ENCODE measurements around the gene EI24.
"Not testable (repeated sequence)": the region's sequence is repeated elsewhere in the genome, so short reads cannot be mapped to it uniquely, and the experiment has no call there.

EI24 gene

DNA sequence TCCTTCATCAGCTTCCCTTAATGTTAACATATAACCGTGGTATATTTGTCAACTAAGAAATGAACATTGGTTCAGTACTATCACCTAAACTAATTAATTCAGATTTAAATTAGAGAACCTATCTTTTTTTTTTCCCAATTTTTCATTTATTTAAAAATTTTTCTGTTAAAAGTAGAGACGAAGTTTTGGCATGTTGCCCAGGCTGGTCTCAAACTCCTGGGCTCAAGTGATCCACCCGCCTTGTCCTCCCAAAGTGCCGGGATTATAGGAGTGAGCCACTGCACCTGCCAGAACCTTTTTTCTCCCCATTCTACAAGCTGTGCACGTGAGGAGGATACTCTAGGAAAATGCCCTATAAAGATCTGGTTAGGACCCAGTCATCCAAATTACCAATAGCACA lies 3.6 kb downstream of the EI24 start:
- in situ Hi-C loops (cut with HindIII; ENCODE audit: low sequenced_read_pairs), result no loop called here
- TF ChIP-seq, protein P1, sequence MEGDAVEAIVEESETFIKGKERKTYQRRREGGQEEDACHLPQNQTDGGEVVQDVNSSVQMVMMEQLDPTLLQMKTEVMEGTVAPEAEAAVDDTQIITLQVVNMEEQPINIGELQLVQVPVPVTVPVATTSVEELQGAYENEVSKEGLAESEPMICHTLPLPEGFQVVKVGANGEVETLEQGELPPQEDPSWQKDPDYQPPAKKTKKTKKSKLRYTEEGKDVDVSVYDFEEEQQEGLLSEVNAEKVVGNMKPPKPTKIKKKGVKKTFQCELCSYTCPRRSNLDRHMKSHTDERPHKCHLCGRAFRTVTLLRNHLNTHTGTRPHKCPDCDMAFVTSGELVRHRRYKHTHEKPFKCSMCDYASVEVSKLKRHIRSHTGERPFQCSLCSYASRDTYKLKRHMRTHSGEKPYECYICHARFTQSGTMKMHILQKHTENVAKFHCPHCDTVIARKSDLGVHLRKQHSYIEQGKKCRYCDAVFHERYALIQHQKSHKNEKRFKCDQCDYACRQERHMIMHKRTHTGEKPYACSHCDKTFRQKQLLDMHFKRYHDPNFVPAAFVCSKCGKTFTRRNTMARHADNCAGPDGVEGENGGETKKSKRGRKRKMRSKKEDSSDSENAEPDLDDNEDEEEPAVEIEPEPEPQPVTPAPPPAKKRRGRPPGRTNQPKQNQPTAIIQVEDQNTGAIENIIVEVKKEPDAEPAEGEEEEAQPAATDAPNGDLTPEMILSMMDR (IDR thresholded peaks at IDR 0.05; ENCODE audit: low read depth, low read length), result no peak
- H3K4me3 ChIP-seq (ENCODE audit: low read depth, low read length), result no peak overlapping the region
- DNase-seq (ENCODE audit: low read depth, low spot score), result no peak

DNA sequence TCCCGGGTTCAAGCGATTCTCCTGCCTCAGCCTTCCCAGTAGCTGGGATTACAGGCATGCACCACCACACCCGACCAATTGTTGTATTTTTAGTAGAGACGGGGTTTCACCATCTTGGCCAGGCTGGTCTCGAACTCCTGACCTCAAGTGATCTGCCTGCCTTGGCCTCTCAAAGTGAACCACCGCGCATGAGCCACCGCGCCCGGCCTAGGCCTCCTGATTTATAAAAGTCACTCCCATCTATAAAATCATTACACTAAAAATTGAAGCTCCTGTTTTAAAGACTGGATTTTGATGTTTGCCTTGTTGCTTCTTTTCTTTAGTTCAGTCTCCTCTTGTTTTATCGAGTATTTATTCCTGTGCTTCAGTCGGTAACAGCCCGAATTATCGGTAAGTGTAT lies 7.9 kb downstream of the EI24 start:
- DNase-seq (ENCODE audit: low read depth, low spot score); in situ Hi-C loops (cut with HindIII; ENCODE audit: low sequenced_read_pairs); H3K4me3 ChIP-seq (ENCODE audit: low read depth, low read length): not testable (repeated sequence)

DNA sequence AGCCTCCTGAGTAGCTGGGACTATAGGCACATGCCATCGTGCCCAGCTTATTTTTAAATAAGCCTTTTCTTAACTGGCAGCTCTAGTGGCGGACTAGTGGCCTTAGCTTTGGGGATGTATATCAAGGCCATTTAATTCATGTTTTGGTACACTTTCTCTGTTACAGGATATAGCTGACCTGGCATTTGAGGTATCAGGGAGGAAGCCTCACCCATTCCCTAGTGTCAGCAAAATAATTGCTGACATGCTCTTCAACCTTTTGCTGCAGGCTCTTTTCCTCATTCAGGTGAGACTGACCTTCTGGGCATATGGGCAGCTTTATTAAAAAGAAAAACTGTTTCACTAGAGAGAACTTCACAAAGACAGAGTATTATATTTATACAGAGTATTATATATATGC lies 9.5 kb downstream of the EI24 start:
- in situ Hi-C loops (cut with HindIII; ENCODE audit: low sequenced_read_pairs), result no loop called here
- no peak overlapping the region for H3K4me3 ChIP-seq (ENCODE audit: low read depth, low read length)
- DNase-seq (ENCODE audit: low read depth, low spot score), result no peak
- TF ChIP-seq, protein P1 (IDR thresholded peaks at IDR 0.05; ENCODE audit: low read depth, low read length), result no peak

DNA sequence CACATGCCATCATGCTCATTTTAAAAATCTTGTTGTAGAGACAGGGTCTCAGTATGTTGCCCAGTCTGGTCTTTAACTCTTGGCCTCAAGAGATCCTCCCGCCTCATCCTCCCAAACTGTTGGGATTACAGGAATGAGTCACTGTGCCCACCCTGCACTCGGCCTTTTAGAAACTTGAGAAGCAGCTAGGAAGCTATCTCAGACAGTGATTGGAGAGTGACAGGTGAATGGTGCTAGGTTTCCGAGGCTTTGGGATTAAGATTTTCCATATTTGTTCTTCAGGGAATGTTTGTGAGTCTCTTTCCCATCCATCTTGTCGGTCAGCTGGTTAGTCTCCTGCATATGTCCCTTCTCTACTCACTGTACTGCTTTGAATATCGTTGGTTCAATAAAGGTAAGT lies 10.5 kb downstream of the EI24 start:
- in situ Hi-C loops (cut with HindIII; ENCODE audit: low sequenced_read_pairs), result no loop called here
- DNase-seq (ENCODE audit: low read depth, low spot score), result no peak
- H3K4me3 ChIP-seq (ENCODE audit: low read depth, low read length), result no peak overlapping the region
- TF ChIP-seq, protein P1 (IDR thresholded peaks at IDR 0.05; ENCODE audit: low read depth, low read length), result no peak

DNA sequence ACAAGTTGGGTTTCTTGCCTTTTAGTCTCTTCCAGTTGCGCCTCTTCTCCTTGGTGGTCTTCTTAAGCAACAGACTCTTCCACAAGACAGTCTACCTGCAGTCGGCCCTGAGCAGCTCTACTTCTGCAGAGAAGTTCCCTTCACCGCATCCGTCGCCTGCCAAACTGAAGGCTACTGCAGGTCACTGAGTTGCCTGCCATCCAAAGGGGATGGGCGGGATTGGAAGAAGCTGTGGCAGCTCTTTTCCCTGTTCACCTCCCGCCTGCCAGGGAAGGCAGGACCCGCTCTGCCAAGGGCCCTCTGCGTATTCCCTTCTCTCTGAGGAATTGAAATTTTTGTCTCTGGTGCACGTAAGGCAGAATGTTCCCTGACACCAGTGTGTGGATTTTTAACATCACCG lies 14.2 kb downstream of the EI24 start:
- no peak overlapping the region for H3K4me3 ChIP-seq (ENCODE audit: low read depth, low read length)
- in situ Hi-C loops (cut with HindIII; ENCODE audit: low sequenced_read_pairs), result no loop called here
- no peak for DNase-seq (ENCODE audit: low read depth, low spot score)
- TF ChIP-seq, protein P1 (IDR thresholded peaks at IDR 0.05; ENCODE audit: low read depth, low read length), result no peak

DNA sequence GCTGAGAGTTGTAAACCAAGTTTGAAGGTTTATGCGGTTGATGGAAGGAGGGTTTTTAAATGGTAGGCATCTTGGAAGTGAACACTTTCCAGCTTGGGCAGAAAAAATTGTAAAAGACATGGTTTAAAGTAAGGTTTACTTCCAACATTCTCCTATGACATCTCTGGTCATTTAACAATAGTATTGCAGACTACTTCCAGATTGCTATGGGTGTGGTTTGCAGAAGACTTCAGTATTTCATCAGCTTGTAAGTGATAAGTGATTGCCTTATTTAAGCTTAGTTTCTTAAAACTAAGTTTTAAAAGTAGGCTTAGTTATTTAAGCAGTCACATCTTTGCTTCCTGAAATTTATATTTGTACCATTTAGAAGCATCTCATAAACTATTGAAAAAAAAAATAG lies 16.2 kb downstream of the EI24 start:
- DNase-seq (ENCODE audit: low read depth, low spot score), result no peak
- in situ Hi-C loops (cut with HindIII; ENCODE audit: low sequenced_read_pairs), result no loop called here
- H3K4me3 ChIP-seq (ENCODE audit: low read depth, low read length), result no peak overlapping the region
- TF ChIP-seq, protein P1 (IDR thresholded peaks at IDR 0.05; ENCODE audit: low read depth, low read length), result no peak

DNA sequence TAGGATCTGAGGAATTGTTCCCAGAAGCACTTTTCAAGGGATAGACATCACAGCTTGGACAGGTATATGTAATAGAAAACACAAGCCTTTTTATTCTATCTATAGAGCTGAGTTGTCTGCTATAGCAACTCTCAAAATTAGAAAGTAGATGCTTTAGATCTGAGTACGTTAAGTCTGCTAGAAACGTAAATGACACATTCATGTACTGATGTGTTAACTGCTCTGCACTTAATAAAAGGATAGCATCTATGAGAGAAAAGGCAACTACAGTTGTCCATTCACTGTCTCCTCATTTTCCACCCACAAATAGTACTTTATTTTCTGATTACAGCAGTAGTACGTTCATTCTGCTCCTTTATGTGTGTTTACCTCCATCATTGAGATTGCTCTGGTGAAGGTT lies 17.3 kb downstream of the EI24 start:
- TF ChIP-seq, protein P1 (IDR thresholded peaks at IDR 0.05; ENCODE audit: low read depth, low read length), result no peak
- no peak overlapping the region for H3K4me3 ChIP-seq (ENCODE audit: low read depth, low read length)
- in situ Hi-C loops (cut with HindIII; ENCODE audit: low sequenced_read_pairs), result no loop called here
- no peak for DNase-seq (ENCODE audit: low read depth, low spot score)
